H1 (cell line): ENCODE data around the gene WDR81.

Source experiments
- CEBPB ChIP-seq: IDR thresholded peaks from 2 replicates; pipeline ENCODE4 v1.6.1; 2012; ENCODE audit warnings: low read depth, low read length
- CTCF ChIP-seq, 3 experiments: IDR thresholded peaks; 1 replicate in 2 of 3; 2 replicates in 1 of 3; pipeline versions ENCODE4 v1.5.1 to v1.6.1; 2011; ENCODE audit warnings: low read length in 3 of 3, mild to moderate bottlenecking in 3 of 3, inconsistent platforms in 2 of 3, low read depth in 1 of 3, moderate library complexity in 1 of 3; ENCODE audit not compliant: insufficient read depth in 1 of 3; ENCODE audit errors: control extremely low read depth in 1 of 3
- EZH2 ChIP-seq: fragments of 200-600 bp; sonication (generic); IDR thresholded peaks from 2 replicates; pipeline ENCODE4 v1.7.1; 2012; ENCODE audit warnings: low read depth, mild to moderate bottlenecking, moderate library complexity, low read length, inconsistent platforms; ENCODE audit not compliant: severe bottlenecking
- MAFK ChIP-seq: IDR thresholded peaks from 2 replicates; pipeline ENCODE4 v1.6.1; 2012; ENCODE audit warnings: low read depth, mild to moderate bottlenecking, improper control_type of control experiment, low read length
- MAX ChIP-seq: IDR thresholded peaks from 2 replicates; pipeline ENCODE4 v1.6.1; 2012; ENCODE audit warnings: inconsistent platforms
- PHF8 ChIP-seq: fragments of 200-600 bp; sonication (generic); conservative IDR thresholded peaks from 2 replicates; pipeline ENCODE4 v1.7.1; 2012; ENCODE audit warnings: low read depth, mild to moderate bottlenecking, inconsistent platforms, low read length, moderate library complexity
- POLR2A ChIP-seq, 2 experiments: IDR thresholded peaks; 1 replicate in 1 of 2; 2 replicates in 1 of 2; pipeline ENCODE4 v1.6.1; 2011; ENCODE audit warnings: low read depth in 2 of 2, low read length in 2 of 2, mild to moderate bottlenecking in 2 of 2; ENCODE audit errors: control extremely low read depth in 1 of 2
- TAF1 ChIP-seq: IDR thresholded peaks from 2 replicates; pipeline ENCODE4 v1.6.1; 2011; ENCODE audit warnings: mild to moderate bottlenecking, low read depth, low read length
- TCF12 ChIP-seq: IDR thresholded peaks from 2 replicates; pipeline ENCODE4 v1.6.1; 2011; ENCODE audit warnings: low read depth, mild to moderate bottlenecking, low read length
- USF2 ChIP-seq: IDR thresholded peaks from 2 replicates; pipeline ENCODE4 v1.6.1; 2011; ENCODE audit warnings: low read length, improper control_type of control experiment

- TF ChIP-seq CTCF (IDR thresholded peaks at IDR 0.05; ENCODE audit: control extremely low read depth in 1 of 3, insufficient read depth in 1 of 3, low read depth in 1 of 3, low read length in 3 of 3) (no peak), MAFK (no peak), POLR2A (IDR thresholded peaks at IDR 0.05; ENCODE audit: control extremely low read depth in 1 of 2, low read depth in 2 of 2, low read length in 2 of 2) (no peak), TAF1 (no peak), PHF8 (no peak), MAX (no peak), CEBPB (no peak), USF2 (no peak), EZH2 (no peak), TCF12 (no peak)
These were observed 5.4 kb downstream of the WDR81 start for GRCh38 chr17:1729966-1730325.
